Activated naive CD4-positive, alpha-beta T cell treated with anti-CD3 and anti-CD28 coated beads, Interleukin-2, amount 10 ng/mL, durations not matched to agents 7 days and 5 days (primary cell): ENCODE data around the gene GJC1.

ENCODE experiments used
- CTCF ChIA-PET: fragments of 350-600 bp; sonication (Branson Sonifier 250); formaldehyde crosslinking; loops from one replicate; lab custom pipeline; 2021; ENCODE audit warnings: antibody characterized with exemption; lab: Charles Lee
- DNase-seq: peaks from one replicate; pipeline ENCODE4 v3.0.0-alpha.2; 2020
- H3K27ac Mint-ChIP-seq: one replicate; pipeline ENCODE4 v1.8.0; 2021; ENCODE audit warnings: mild to moderate bottlenecking, moderate library complexity, mixed read lengths
- H3K27me3 Mint-ChIP-seq: one replicate; pipeline ENCODE4 v1.8.0; 2021; ENCODE audit warnings: mild to moderate bottlenecking, mixed read lengths
- H3K36me3 Mint-ChIP-seq: one replicate; pipeline ENCODE4 v1.8.0; 2021; ENCODE audit warnings: mixed read lengths
- H3K4me1 Mint-ChIP-seq: one replicate; pipeline ENCODE4 v1.8.0; 2021; ENCODE audit warnings: mixed read lengths
- H3K4me3 Mint-ChIP-seq: one replicate; pipeline ENCODE4 v1.8.0; 2021; ENCODE audit warnings: mild to moderate bottlenecking, moderate library complexity, mixed read lengths
- H3K9me3 Mint-ChIP-seq: one replicate; pipeline ENCODE4 v1.8.0; 2021; ENCODE audit warnings: mixed read lengths

Gene GJC1

DNA sequence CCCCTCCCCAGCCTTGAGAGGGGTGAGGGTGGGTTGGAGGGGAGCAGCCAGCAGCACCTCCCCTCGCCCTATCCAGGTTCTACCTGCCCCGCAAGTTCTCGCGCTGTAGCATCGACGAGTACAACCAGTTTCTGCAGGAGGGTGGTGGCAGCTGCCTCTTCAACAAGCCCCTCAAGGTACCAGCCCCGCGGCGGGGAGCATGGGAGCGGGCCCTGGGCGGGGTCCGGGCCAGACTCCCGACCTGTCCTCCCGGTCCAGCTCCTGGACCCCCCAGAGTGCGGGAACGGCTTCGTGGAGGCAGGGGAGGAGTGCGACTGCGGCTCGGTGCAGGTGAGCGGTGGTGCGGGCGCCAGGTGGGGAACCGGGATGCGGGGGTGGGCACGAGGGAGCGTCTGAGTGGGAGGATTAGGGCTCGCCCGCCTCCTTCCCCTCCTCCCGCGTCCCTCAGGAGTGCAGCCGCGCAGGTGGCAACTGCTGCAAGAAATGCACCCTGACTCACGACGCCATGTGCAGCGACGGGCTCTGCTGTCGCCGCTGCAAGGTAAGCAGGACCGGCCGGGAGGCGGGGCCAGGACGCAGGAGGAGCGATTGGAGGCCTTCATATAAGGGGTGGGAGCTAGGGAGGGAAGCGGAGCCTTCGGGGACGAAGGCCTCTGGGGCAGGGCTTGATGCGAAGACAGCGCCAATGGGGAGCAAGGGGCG, 54.8 kb downstream of the GJC1 start:
- peak; percentile 99 for DNase-seq
- peaks cover 70% of the 10 kb centered on the region for H3K27me3 Mint-ChIP-seq
- CTCF ChIA-PET, result interaction anchor here (0.6 to 12.7 kb wide), 10 partner anchors 15 to 423 kb away, joined by 3 to 215 read pairs (median 4); no protein-coding TSS in a partner anchor
- no peaks in the 10 kb centered on the region for H3K36me3 Mint-ChIP-seq
- H3K27ac Mint-ChIP-seq, result peak overlapping the region; percentile 90
- peaks cover 17% of the 10 kb centered on the region for H3K4me1 Mint-ChIP-seq
- H3K4me3 Mint-ChIP-seq, result peak overlapping the region; percentile 85
- no peaks in the 10 kb centered on the region for H3K9me3 Mint-ChIP-seq

GRCh38 chr17:44774271-44775135, 55.6 kb downstream of the GJC1 start:
- peak overlapping the region; percentile 89 for H3K27ac Mint-ChIP-seq
- peaks cover 15% of the 10 kb centered on the region for H3K4me1 Mint-ChIP-seq
- CTCF ChIA-PET, result interaction anchor here (0.6 to 12.7 kb wide), 5 partner anchors 14 to 146 kb away, joined by 4 to 215 read pairs (median 5); no protein-coding TSS in a partner anchor
- peak overlapping the region; percentile 85 for H3K4me3 Mint-ChIP-seq
- H3K36me3 Mint-ChIP-seq, result no peaks in the 10 kb centered on the region
- H3K9me3 Mint-ChIP-seq, result no peaks in the 10 kb centered on the region
- peak; percentile 92 for DNase-seq
- H3K27me3 Mint-ChIP-seq, result peaks cover 68% of the 10 kb centered on the region

- H3K27ac Mint-ChIP-seq, result no peak overlapping the region
- CTCF ChIA-PET, result interaction anchor here (12.7 kb wide), 1 partner anchor 92 kb away, joined by 215 read pairs; no protein-coding TSS in a partner anchor
- H3K4me1 Mint-ChIP-seq, result peaks cover 15% of the 10 kb centered on the region
- H3K9me3 Mint-ChIP-seq, result no peaks in the 10 kb centered on the region
- H3K36me3 Mint-ChIP-seq, result no peaks in the 10 kb centered on the region
- peaks cover 73% of the 10 kb centered on the region for H3K27me3 Mint-ChIP-seq
- DNase-seq, result no peak
- H3K4me3 Mint-ChIP-seq, result no peak overlapping the region
Measured at GRCh38 chr17:44773140-44773539, 56.9 kb downstream of the GJC1 start.

GRCh38 chr17:44772308-44773045, 57.6 kb downstream of the GJC1 start:
- no peak overlapping the region for H3K4me3 Mint-ChIP-seq
- CTCF ChIA-PET, result interaction anchor here (12.7 kb wide), 1 partner anchor 92 kb away, joined by 215 read pairs; no protein-coding TSS in a partner anchor
- no peak overlapping the region for H3K27ac Mint-ChIP-seq
- no peaks in the 10 kb centered on the region for H3K9me3 Mint-ChIP-seq
- peaks cover 20% of the 10 kb centered on the region for H3K4me1 Mint-ChIP-seq
- H3K36me3 Mint-ChIP-seq, result no peaks in the 10 kb centered on the region
- DNase-seq, result no peak
- H3K27me3 Mint-ChIP-seq, result peaks cover 73% of the 10 kb centered on the region

GRCh38 chr17:44770166-44770925, 59.7 kb downstream of the GJC1 start:
- Mint-ChIP-seq H3K9me3 (no peaks in the 10 kb centered on the region), H3K27me3 (peaks cover 75% of the 10 kb centered on the region), H3K27ac (no peak overlapping the region), H3K36me3 (no peaks in the 10 kb centered on the region), H3K4me3 (no peak overlapping the region), H3K4me1 (peaks cover 13% of the 10 kb centered on the region)
- no peak for DNase-seq
- CTCF ChIA-PET, result no interaction called here

DNA sequence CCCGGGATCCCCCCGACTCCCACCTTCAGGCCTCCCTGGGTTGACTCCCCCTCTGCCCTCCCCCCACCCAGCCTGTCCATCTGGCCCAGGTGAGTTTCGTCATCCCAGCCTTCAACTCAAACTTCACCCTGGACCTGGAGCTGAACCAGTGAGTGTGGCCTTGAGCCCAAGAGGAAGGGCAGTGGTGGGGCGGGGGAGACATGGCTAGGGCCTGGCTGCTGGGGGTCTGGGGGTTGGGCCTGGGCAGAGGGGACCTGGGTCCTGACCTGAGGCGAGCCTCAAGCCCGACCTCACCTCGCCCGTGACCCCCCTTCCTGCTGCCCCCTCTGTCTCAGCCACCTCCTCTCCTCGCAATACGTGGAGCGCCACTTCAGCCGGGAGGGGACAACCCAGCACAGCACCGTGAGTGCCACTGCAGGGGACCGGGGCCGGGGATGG, 60.4 kb downstream of the GJC1 start:
- H3K4me3 Mint-ChIP-seq, result no peak overlapping the region
- no peaks in the 10 kb centered on the region for H3K36me3 Mint-ChIP-seq
- peaks cover 77% of the 10 kb centered on the region for H3K27me3 Mint-ChIP-seq
- no peaks in the 10 kb centered on the region for H3K9me3 Mint-ChIP-seq
- no peak for DNase-seq
- H3K4me1 Mint-ChIP-seq, result peaks cover 12% of the 10 kb centered on the region
- H3K27ac Mint-ChIP-seq, result no peak overlapping the region
- CTCF ChIA-PET, result no interaction called here

GRCh38 chr17:44769230-44769629, 60.9 kb downstream of the GJC1 start:
- no peak overlapping the region for H3K27ac Mint-ChIP-seq
- H3K27me3 Mint-ChIP-seq, result peaks cover 80% of the 10 kb centered on the region
- H3K4me1 Mint-ChIP-seq, result peaks cover 12% of the 10 kb centered on the region
- no peaks in the 10 kb centered on the region for H3K9me3 Mint-ChIP-seq
- H3K36me3 Mint-ChIP-seq, result no peaks in the 10 kb centered on the region
- CTCF ChIA-PET, result no interaction called here
- no peak overlapping the region for H3K4me3 Mint-ChIP-seq
- DNase-seq, result no peak

DNA sequence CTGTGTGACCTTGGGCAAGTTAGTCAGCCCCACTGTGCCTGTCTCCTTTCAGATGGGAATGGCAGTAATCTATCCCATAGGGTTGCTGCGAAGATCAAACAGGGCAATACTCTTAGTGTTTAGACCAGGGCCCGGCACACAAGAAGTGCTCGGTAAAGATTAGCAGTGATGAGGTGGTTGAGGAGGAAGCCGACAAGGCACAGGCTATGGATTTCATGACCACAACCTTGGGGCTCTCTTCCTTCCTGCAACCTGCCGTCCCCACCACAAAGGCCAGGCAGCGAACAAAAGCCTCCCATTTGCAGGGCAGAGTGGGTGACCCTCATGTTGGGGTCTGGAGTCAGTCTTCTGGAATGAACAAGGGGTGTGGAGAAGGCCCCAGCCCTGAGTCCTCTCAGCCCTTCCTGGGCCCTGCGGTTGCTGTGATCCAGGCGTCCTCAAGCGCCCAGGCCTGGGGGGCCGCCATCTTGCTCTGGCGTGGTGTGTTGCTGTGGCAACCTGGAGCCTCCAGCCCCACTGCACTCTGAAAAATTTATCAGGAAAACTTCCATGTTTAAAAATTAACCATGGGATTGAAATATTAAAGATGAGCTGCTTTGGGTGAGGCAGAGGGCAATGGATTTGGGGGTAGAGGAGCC, 61.5 kb downstream of the GJC1 start:
- H3K27ac Mint-ChIP-seq, result no peak overlapping the region

GRCh38 chr17:44767493-44767892, 62.6 kb downstream of the GJC1 start:
- H3K4me1 Mint-ChIP-seq, result peaks cover 12% of the 10 kb centered on the region
- no peak for DNase-seq
- H3K9me3 Mint-ChIP-seq, result no peaks in the 10 kb centered on the region
- CTCF ChIA-PET, result no interaction called here
- H3K27me3 Mint-ChIP-seq, result peaks cover 82% of the 10 kb centered on the region
- no peaks in the 10 kb centered on the region for H3K36me3 Mint-ChIP-seq
- H3K4me3 Mint-ChIP-seq, result no peak overlapping the region
- no peak overlapping the region for H3K27ac Mint-ChIP-seq

More for the DNA sequence above, 61.5 kb downstream of the GJC1 start:
- CTCF ChIA-PET, result no interaction called here
- Mint-ChIP-seq H3K9me3 (no peaks in the 10 kb centered on the region), H3K4me1 (peaks cover 12% of the 10 kb centered on the region), H3K27me3 (peaks cover 80% of the 10 kb centered on the region), H3K36me3 (no peaks in the 10 kb centered on the region), H3K4me3 (no peak overlapping the region)
- DNase-seq, result no peak

DNA sequence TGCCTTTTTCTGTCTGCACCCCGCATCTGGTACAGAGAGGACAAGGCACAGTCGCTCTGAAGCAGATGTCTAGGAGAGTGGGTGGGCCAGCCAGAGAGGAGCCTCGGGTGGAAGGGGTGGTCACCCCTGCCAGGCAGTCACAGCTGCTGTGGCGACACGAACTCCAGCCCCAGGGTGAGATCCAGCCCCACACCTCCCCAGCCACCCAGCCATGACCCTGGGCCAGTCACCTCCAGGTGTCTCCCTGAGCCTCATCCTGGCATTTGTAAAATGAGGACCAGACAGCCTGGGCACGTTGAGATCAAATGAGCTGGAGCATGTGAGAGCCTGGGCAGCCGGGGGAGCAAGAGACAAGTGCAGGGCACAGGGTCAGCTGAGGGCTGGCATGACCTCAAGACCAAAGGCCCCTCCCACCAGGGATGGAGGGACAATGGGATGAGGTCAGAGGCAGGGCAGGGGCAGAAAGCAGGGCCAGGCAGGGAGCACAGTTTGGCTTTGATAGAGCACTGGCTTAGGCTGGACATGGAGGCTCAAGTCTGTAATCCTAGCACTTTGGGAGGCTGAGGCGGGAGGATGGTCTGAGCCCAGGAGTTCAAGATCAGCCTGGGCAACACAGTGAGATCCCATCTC, 63.6 kb downstream of the GJC1 start:
- CTCF ChIA-PET, result no interaction called here
- peaks cover 83% of the 10 kb centered on the region for H3K27me3 Mint-ChIP-seq
- no peak for DNase-seq
- no peaks in the 10 kb centered on the region for H3K9me3 Mint-ChIP-seq
- H3K27ac Mint-ChIP-seq, result no peak overlapping the region
- H3K4me3 Mint-ChIP-seq, result no peak overlapping the region
- no peaks in the 10 kb centered on the region for H3K36me3 Mint-ChIP-seq
- peaks cover 12% of the 10 kb centered on the region for H3K4me1 Mint-ChIP-seq

GRCh38 chr17:44765965-44766364, 64.1 kb downstream of the GJC1 start:
- no peak overlapping the region for H3K27ac Mint-ChIP-seq
- CTCF ChIA-PET, result interaction anchor here (0.6 to 1.6 kb wide), 2 partner anchors 13 to 217 kb away, joined by 3 read pairs; no protein-coding TSS in a partner anchor
- H3K27me3 Mint-ChIP-seq, result peaks cover 84% of the 10 kb centered on the region

GRCh38 chr17:44763170-44763569, 66.9 kb downstream of the GJC1 start:
- Mint-ChIP-seq H3K4me1 (peaks cover 5% of the 10 kb centered on the region), H3K9me3 (no peaks in the 10 kb centered on the region), H3K36me3 (no peaks in the 10 kb centered on the region), H3K4me3 (no peak overlapping the region), H3K27ac (no peak overlapping the region), H3K27me3 (peaks cover 88% of the 10 kb centered on the region)
- no peak for DNase-seq
- CTCF ChIA-PET, result no interaction called here

More at GRCh38 chr17:44765965-44766364, 64.1 kb downstream of the GJC1 start:
- no peaks in the 10 kb centered on the region for H3K36me3 Mint-ChIP-seq
- no peak for DNase-seq
- no peak overlapping the region for H3K4me3 Mint-ChIP-seq
- H3K4me1 Mint-ChIP-seq, result peaks cover 12% of the 10 kb centered on the region
- H3K9me3 Mint-ChIP-seq, result no peaks in the 10 kb centered on the region
